GM12891 (cell line): Measurements from ENCODE around the gene B4GALT7.

Source experiments
- DNase-seq: peaks from one replicate; pipeline ENCODE4 v3.0.0; 2011; ENCODE audit warnings: low spot score; ENCODE audit not compliant: insufficient read length
- FAIRE-seq: peaks from 2 replicates; lab custom pipeline; 2011; peaks lifted over from hg19 to GRCh38; lab: Jason Lieb, UNC
- PAX5 ChIP-seq: IDR thresholded peaks from 2 replicates; pipeline ENCODE4 v1.6.1; 2011; ENCODE audit warnings: low read length, moderate library complexity, mild to moderate bottlenecking; ENCODE audit not compliant: insufficient read depth, severe bottlenecking
- POLR2A ChIP-seq: IDR thresholded peaks from 2 replicates; pipeline ENCODE4 v1.6.1; 2011; ENCODE audit warnings: low read depth, low read length, control low read depth
- POLR2AphosphoS5 ChIP-seq: IDR thresholded peaks from 2 replicates; pipeline ENCODE4 v1.6.1; 2011; ENCODE audit warnings: low read depth, low read length, control low read depth
- POU2F2 ChIP-seq: IDR thresholded peaks from 2 replicates; pipeline ENCODE4 v1.6.1; 2011; ENCODE audit warnings: low read depth, mild to moderate bottlenecking, control low read depth, low read length, moderate library complexity
- SPI1 ChIP-seq: IDR thresholded peaks from 2 replicates; pipeline ENCODE4 v1.6.1; 2011; ENCODE audit warnings: low read depth, low read length, control low read depth
- TAF1 ChIP-seq: IDR thresholded peaks from 2 replicates; pipeline ENCODE4 v1.6.1; 2011; ENCODE audit warnings: low read depth, low read length, control low read depth

The B4GALT7 gene

DNA sequence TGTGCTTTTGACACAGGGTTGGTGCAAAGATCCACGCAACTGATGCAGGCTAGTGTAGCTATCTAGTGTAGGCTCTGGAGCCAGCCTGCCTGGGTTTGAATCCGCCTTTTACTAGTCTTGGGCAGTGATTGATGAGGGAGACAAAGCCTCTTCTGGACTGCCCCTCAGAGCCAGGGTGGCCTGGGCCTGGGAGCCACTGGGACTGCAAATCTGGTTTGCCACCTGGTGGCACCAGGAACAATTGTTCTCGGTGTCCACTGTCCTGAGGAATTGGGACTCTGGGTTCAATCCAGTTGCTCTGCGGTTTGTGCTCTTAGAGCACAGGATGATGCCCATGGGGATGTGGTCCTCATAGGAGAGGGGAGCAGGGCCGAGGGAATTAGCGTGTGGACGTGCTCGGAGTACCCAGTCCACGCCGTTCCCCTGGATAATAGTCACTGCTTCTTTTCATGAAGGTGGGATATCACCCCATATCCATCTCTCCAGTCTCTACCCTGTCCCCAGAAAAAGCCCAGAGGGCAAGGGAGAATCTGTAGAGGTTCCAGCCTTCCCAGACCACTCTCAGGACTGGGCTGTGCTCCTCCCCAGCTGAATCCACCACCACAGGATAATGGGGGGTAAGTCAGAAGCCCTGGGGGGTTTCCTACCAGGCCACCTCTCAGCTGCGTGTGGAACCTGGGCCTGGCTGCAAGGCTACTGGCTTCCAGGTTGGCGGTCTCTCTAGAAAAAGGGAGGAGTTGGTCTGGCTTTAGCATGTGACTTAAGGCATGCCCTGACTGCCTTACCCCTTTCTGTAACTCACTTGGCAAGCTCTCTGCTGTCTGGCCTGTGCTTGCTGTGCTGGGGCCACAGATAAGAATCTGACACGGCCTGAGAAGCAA, 1.9 kb downstream of the B4GALT7 start:
- DNase-seq (no peak), FAIRE-seq (no peak)
- TF ChIP-seq POLR2A (no peak), POU2F2 (no peak), SPI1 (no peak)

- no peak for DNase-seq
- TF ChIP-seq TAF1 (no peak), PAX5 (no peak), POU2F2 (no peak), POLR2A (no peak), SPI1 (no peak), POLR2AphosphoS5 (no peak)
- FAIRE-seq = no peak
Observed at GRCh38 chr5:177602458-177602830, 2.5 kb downstream of the B4GALT7 start.

DNA sequence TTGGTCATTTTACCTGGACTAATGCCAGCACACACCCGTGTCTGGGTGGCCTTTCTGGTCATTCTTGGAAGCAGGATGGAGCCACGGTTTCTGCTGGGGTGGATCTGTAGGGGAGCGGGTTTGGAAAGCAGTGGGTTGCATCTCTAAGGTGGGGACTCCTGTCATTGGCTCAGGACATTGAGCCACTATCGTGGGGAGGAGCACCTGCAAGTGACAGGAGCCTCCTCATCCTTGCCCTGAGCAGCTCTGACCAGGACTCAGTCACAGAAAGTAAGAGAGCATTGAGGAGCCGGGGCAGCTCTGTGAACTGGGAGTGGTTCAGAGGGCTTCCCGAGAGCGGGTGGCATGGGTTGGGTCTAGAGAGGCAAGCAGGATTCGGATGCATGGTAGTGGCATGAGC, 3.7 kb downstream of the B4GALT7 start:
- TF ChIP-seq SPI1 (no peak), POU2F2 (no peak), PAX5 (no peak), POLR2A (no peak), TAF1 (no peak), POLR2AphosphoS5 (no peak)
- FAIRE-seq (no peak), DNase-seq (no peak)

GRCh38 chr5:177604116-177604521, 4.2 kb downstream of the B4GALT7 start:
- no peak for DNase-seq
- TF ChIP-seq POLR2A = no peak
- TF ChIP-seq PAX5 = no peak
- TF ChIP-seq POU2F2 = no peak
- TF ChIP-seq TAF1 = no peak
- no peak for FAIRE-seq

- DNase-seq = no peak
- FAIRE-seq = no peak
- no peak for TF ChIP-seq POLR2AphosphoS5
- TF ChIP-seq TAF1 = no peak
Observed at GRCh38 chr5:177604656-177605055, 4.7 kb downstream of the B4GALT7 start.

GRCh38 chr5:177605078-177605477, 5.1 kb downstream of the B4GALT7 start:
- TF ChIP-seq POU2F2 = no peak
- no peak for TF ChIP-seq PAX5
- TF ChIP-seq POLR2AphosphoS5 = no peak
- TF ChIP-seq SPI1 = no peak
- DNase-seq (no peak), FAIRE-seq (no peak)

- FAIRE-seq = no peak
Observed at GRCh38 chr5:177605667-177606066, 5.7 kb downstream of the B4GALT7 start.

DNA sequence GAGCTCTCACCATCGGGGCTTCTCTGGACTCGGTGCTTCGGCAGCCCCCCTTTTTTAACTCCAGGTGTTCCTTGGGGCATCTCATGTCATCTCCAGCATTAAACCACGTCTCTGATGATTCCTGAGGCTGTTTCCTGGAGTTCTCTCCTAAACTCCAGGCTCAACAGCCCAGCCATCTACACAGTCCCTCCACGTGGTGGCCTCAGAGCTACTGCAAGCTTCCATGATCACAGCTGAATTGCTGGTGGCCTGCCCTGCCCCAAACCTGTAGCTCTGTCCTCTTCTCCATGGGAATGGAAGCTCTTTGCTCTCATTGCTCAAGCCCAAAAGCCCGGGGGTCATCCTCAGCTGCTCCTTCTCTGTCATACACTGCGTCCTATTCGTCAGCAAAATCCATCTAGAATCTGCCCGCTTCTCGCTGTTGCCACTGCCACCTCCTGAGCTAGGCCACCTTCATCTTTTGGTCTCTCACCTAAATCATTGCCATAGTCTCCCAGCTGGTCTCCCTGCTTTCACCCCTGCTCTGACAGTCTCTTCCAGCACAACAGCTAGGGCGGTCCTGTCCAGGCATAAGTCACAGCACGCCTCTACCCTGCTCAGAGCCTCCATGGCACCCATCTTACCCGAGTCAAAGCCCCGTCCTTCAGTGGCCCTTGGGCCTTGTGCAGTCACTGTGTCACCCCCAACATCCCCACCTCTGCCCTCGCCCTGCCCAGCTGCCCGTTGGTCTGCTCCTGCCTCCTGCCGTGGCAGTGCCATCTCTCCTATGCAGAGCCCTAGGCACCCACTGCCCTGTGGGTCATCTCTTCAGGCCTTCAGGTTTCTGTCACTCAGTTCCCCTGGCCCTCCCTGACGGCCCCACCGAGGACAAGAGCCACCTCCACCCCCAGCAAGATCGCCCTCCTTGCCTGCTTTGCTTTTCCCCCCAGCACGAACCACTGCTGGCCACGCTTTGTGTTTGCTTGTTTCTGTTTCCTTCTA, 6.4 kb downstream of the B4GALT7 start:
- no peak for DNase-seq
- TF ChIP-seq TAF1 (no peak), POLR2AphosphoS5 (no peak), SPI1 (no peak), POU2F2 (no peak), POLR2A (no peak), PAX5 (no peak)
- no peak for FAIRE-seq

More at GRCh38 chr5:177605667-177606066, 5.7 kb downstream of the B4GALT7 start:
- no peak for DNase-seq
- TF ChIP-seq SPI1 (no peak), POLR2A (no peak), TAF1 (no peak), POLR2AphosphoS5 (no peak), PAX5 (no peak)

- TF ChIP-seq PAX5 (no peak), POLR2AphosphoS5 (no peak), TAF1 (no peak), POU2F2 (no peak), SPI1 (no peak), POLR2A (no peak)
- no peak for DNase-seq
- FAIRE-seq = no peak
Observed at GRCh38 chr5:177607115-177607451, 7.2 kb downstream of the B4GALT7 start.

GRCh38 chr5:177607452-177608192, 7.7 kb downstream of the B4GALT7 start:
- peak; percentile 74 for DNase-seq
- FAIRE-seq = no peak
- TF ChIP-seq PAX5 (no peak), SPI1 (no peak), POLR2AphosphoS5 (no peak), POU2F2 (no peak), TAF1 (no peak), POLR2A (no peak)
